MM.1S (cell line): ENCODE results near the gene CDH6.
"Not testable (repeated sequence)": the region's sequence is repeated elsewhere in the genome, so short reads cannot be mapped to it uniquely, and the experiment has no call there.

Experiments
- DNase-seq: peaks from one replicate; pipeline ENCODE4 v3.0.0-alpha.2; 2015
- H2AFZ ChIP-seq: fragments of 300-600 bp; sonication (generic); 2 replicates; pipeline ENCODE4 v1.6.0; 2016; ENCODE audit warnings: antibody characterized with exemption, low read length
- H3F3A ChIP-seq: fragments of 300-600 bp; sonication (generic); 2 replicates; pipeline ENCODE4 v1.6.1; 2016; ENCODE audit warnings: mild to moderate bottlenecking, antibody characterized with exemption, low read length, moderate library complexity, mixed read lengths; ENCODE audit not compliant: insufficient read depth
- H3K27ac ChIP-seq: fragments of 300-600 bp; sonication (generic); 2 replicates; pipeline ENCODE4 v1.5.1; 2016; ENCODE audit warnings: mild to moderate bottlenecking, low read length
- H3K27me3 ChIP-seq: fragments of 300-600 bp; sonication (generic); replicated peaks from 2 replicates; pipeline ENCODE4 v1.6.0; 2016; ENCODE audit warnings: low read length; ENCODE audit not compliant: insufficient read depth
- H3K36me3 ChIP-seq: fragments of 300-600 bp; sonication (generic); replicated peaks from 2 replicates; pipeline ENCODE4 v1.6.1; 2016; ENCODE audit warnings: mild to moderate bottlenecking, low read length, mixed read lengths; ENCODE audit not compliant: insufficient read depth
- H3K4me1 ChIP-seq: fragments of 300-600 bp; sonication (generic); 2 replicates; pipeline ENCODE4 v1.6.1; 2016; ENCODE audit warnings: low read length, mixed read lengths
- H3K4me2 ChIP-seq: fragments of 300-600 bp; sonication (generic); 2 replicates; pipeline ENCODE4 v1.6.0; 2016; ENCODE audit warnings: low read depth, low read length
- H3K4me3 ChIP-seq: fragments of 300-600 bp; sonication (generic); 2 replicates; pipeline ENCODE4 v1.5.1; 2016; ENCODE audit warnings: low read length, mixed read lengths
- H3K79me2 ChIP-seq: fragments of 300-600 bp; sonication (generic); 2 replicates; pipeline ENCODE4 v1.6.1; 2016; ENCODE audit warnings: mixed run types, low read length, mixed read lengths
- H3K9ac ChIP-seq: fragments of 300-600 bp; sonication (generic); 2 replicates; pipeline ENCODE4 v1.6.1; 2016; ENCODE audit warnings: low read length, mixed read lengths
- H3K9me2 ChIP-seq: fragments of 300-600 bp; sonication (generic); replicated peaks from 2 replicates; pipeline ENCODE4 v1.6.1; 2016; ENCODE audit warnings: mild to moderate bottlenecking, low read length, mixed read lengths; ENCODE audit not compliant: insufficient read depth
- H3K9me3 ChIP-seq: fragments of 300-600 bp; sonication (generic); replicated peaks from 2 replicates; pipeline ENCODE4 v1.6.1; 2016; ENCODE audit warnings: mild to moderate bottlenecking, low read length, mixed read lengths; ENCODE audit not compliant: insufficient read depth
- H4K20me1 ChIP-seq: fragments of 300-600 bp; sonication (generic); 2 replicates; pipeline ENCODE4 v1.6.1; 2016; ENCODE audit warnings: mild to moderate bottlenecking, low read length, moderate library complexity, mixed read lengths; ENCODE audit not compliant: insufficient read depth
- CTCF ChIP-seq: fragments of 300-600 bp; sonication (generic); IDR thresholded peaks from 2 replicates; pipeline ENCODE4 v1.5.1; 2016; ENCODE audit warnings: antibody characterized with exemption, low read length, mixed read lengths
- EZH2 ChIP-seq: fragments of 300-600 bp; sonication (generic); optimal IDR thresholded peaks from 2 replicates; pipeline ENCODE3; 2017; ENCODE audit warnings: low read depth, mild to moderate bottlenecking, antibody characterized with exemption, low read length, mixed read lengths
- EZH2phosphoT487 ChIP-seq: fragments of 300-600 bp; sonication (generic); IDR thresholded peaks from 2 replicates; pipeline ENCODE4 v1.6.1; 2018; ENCODE audit warnings: antibody characterized with exemption, low read length

The CDH6 gene

GRCh38 chr5:31359839-31360238 lies 166.4 kb downstream of the CDH6 start:
- no peaks in the 10 kb centered on the region for H3K79me2 ChIP-seq
- H3K9me2 ChIP-seq = no peaks in the 10 kb centered on the region
- TF ChIP-seq CTCF = no peak
- no peak for TF ChIP-seq EZH2phosphoT487
- TF ChIP-seq EZH2 = no peak
- no peak overlapping the region for H3K4me2 ChIP-seq
- DNase-seq = no peak
- no peak overlapping the region for H3K4me3 ChIP-seq
- H3K9ac ChIP-seq = no peak overlapping the region
- H3K27ac ChIP-seq = no peak overlapping the region
- no peaks in the 10 kb centered on the region for H3K27me3 ChIP-seq
- no peaks in the 10 kb centered on the region for H3F3A ChIP-seq
- no peaks in the 10 kb centered on the region for H4K20me1 ChIP-seq
- no peak overlapping the region for H2AFZ ChIP-seq
- no peaks in the 10 kb centered on the region for H3K4me1 ChIP-seq
- H3K9me3 ChIP-seq = no peaks in the 10 kb centered on the region
- no peaks in the 10 kb centered on the region for H3K36me3 ChIP-seq

GRCh38 chr5:31361234-31361633 lies 167.7 kb downstream of the CDH6 start:
- no peak overlapping the region for H3K27ac ChIP-seq

GRCh38 chr5:31361704-31362528 lies 168.4 kb downstream of the CDH6 start:
- H3K79me2 ChIP-seq = not testable (repeated sequence)

More at GRCh38 chr5:31361234-31361633, 167.7 kb downstream of the CDH6 start:
- Histone ChIP-seq H3F3A (no peaks in the 10 kb centered on the region), H3K79me2 (no peaks in the 10 kb centered on the region), H3K4me1 (no peaks in the 10 kb centered on the region), H3K9ac (no peak overlapping the region), H3K27me3 (no peaks in the 10 kb centered on the region), H3K36me3 (no peaks in the 10 kb centered on the region), H3K9me2 (no peaks in the 10 kb centered on the region), H4K20me1 (no peaks in the 10 kb centered on the region), H3K9me3 (no peaks in the 10 kb centered on the region), H2AFZ (no peak overlapping the region), H3K4me2 (no peak overlapping the region), H3K4me3 (no peak overlapping the region)
- no peak for DNase-seq
- no peak for TF ChIP-seq EZH2
- no peak for TF ChIP-seq CTCF
- TF ChIP-seq EZH2phosphoT487 = no peak

GRCh38 chr5:31362529-31362900 lies 169.0 kb downstream of the CDH6 start:
- H3K4me2 ChIP-seq = no peak overlapping the region

More at GRCh38 chr5:31361704-31362528, 168.4 kb downstream of the CDH6 start:
- H4K20me1 ChIP-seq, H2AFZ ChIP-seq, H3K9me2 ChIP-seq, H3K4me1 ChIP-seq, DNase-seq, H3K27me3 ChIP-seq, H3K4me3 ChIP-seq, H3K9ac ChIP-seq, H3F3A ChIP-seq, H3K27ac ChIP-seq, H3K9me3 ChIP-seq, H3K4me2 ChIP-seq, H3K36me3 ChIP-seq: not testable (repeated sequence)

More at GRCh38 chr5:31362529-31362900, 169.0 kb downstream of the CDH6 start:
- no peaks in the 10 kb centered on the region for H3K9me2 ChIP-seq
- H3F3A ChIP-seq = no peaks in the 10 kb centered on the region
- DNase-seq = no peak
- H3K9ac ChIP-seq = no peak overlapping the region
- H3K27me3 ChIP-seq = no peaks in the 10 kb centered on the region
- no peaks in the 10 kb centered on the region for H3K36me3 ChIP-seq
- TF ChIP-seq CTCF (no peak), EZH2phosphoT487 (no peak), EZH2 (no peak)
- H4K20me1 ChIP-seq = no peaks in the 10 kb centered on the region
- no peak overlapping the region for H3K27ac ChIP-seq
- H3K79me2 ChIP-seq = no peaks in the 10 kb centered on the region
- H3K9me3 ChIP-seq = no peaks in the 10 kb centered on the region
- H2AFZ ChIP-seq = no peak overlapping the region
- H3K4me1 ChIP-seq = no peaks in the 10 kb centered on the region
- H3K4me3 ChIP-seq = no peak overlapping the region
